IPS-11a (cell line): ENCODE results near the gene MTCP1.

ENCODE experiments used
- H3K4me3 ChIP-seq: one replicate; pipeline ENCODE4 v1.5.1; 2013; ENCODE audit warnings: low read depth, low read length, control low read depth

The MTCP1 gene

DNA sequence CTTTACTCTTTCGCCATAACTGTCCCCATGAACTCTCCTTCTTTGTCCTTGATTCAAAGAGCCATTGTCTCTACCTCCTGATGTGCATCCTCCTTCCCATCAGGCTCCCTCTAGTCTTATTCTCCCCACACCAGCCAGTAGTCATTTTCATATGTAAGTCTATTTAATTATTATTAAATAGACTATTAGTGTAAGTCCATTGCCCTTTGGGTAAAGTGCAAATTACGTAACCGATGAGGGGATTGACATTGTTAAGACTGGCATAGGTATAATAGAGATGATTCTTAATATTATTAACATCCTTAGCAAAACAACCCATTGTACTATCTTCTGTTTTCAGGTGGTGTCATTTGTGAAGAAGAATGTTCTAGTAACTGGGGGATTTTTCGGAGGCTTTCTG, 16.7 kb downstream of the MTCP1 start:
- H3K4me3 ChIP-seq = no peak overlapping the region

GRCh38 chrX:155053656-155054055, 17.3 kb downstream of the MTCP1 start:
- no peak overlapping the region for H3K4me3 ChIP-seq

DNA sequence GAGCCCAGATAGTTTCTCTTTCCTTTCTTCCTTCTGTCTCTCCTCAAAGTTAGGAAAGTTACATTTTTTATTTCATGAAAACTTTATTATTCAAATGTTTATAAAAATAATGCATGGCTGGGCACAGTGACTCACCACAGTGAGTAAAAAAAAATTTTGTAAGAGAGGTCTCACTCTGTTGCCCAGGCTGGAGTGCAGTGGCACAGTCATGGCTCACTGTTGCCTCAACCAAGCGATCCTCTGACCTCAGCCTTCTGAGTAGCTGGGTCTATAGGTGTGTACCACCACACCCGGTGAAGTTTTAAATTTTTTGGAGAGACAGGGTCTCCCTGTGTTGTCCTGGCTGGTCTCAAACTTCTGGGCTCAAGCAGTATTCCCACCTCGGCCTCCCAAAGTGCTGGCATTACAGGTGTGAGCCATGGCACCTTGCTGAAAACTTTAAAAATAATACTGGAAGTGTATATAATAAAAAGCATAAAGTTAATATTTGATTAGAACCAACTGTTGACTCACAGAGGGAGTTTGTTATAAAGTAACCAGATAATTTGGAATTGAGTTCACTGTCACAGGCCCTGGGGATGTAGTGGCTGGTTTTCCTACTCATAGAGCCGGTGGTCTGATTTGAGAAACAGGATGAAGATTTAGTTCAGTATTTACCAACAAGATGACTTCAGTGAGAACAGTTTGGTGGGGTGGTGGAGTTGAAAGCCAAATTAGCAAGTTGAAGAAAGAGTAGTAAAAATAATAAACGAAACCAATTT, 18.0 kb downstream of the MTCP1 start:
- no peak overlapping the region for H3K4me3 ChIP-seq

- H3K4me3 ChIP-seq = no peak overlapping the region
Measured at GRCh38 chrX:155048977-155049619, 21.8 kb downstream of the MTCP1 start.

GRCh38 chrX:155046811-155047528, 24.0 kb downstream of the MTCP1 start:
- no peak overlapping the region for H3K4me3 ChIP-seq

DNA sequence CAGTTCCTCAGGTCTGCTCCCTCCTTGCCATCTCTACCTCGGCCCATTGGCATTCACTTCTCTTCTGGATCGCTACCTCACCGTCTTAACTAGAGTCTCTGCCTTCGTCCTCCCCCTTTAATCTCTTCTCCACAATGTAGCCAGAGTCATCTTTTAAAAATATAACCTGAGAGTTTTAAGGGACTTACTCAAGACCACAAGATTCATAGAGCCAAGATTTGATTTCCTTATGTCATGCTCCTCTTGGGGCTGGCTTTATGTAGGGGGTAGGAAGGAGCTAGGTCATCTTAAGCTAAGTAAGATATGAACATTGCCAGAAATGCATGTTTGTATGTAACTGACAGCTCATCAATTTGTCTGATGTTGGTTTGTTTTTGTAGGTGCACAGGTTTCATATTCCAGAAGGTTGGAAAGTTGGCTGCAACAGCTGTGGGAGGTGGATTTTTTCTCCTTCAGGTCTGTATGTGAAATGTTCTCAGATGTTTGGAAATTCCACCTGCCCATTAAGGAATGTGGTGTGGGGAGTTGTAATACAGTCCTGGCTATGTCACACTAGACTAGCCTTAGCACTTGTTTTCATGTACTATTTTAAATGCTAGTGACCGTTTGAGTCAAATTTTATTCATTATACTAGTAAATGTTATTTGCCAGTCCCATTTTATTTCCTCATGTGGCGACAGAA, 24.7 kb downstream of the MTCP1 start:
- H3K4me3 ChIP-seq = no peak overlapping the region

DNA sequence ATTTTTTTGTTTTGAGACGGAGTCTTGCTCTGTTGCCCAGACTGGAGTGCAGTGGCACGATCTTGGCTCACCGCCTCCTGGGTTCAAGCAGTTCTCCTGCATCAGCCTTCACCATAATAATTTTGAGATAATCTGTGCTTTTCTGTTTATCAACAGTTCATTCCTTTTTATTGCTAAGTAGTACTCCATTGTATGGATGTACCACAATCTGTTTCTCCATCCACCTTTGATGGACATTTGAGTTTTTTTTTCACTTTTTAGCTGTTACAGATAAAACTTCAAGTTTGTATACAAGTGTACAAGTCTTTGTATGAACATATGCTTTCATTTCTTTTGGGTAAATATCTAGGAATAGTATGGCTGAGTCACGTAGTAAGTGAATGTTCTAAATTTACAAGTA, 35.2 kb downstream of the MTCP1 start:
- no peak overlapping the region for H3K4me3 ChIP-seq

GRCh38 chrX:155031657-155032056, 39.3 kb downstream of the MTCP1 start:
- H3K4me3 ChIP-seq = no peak overlapping the region

DNA sequence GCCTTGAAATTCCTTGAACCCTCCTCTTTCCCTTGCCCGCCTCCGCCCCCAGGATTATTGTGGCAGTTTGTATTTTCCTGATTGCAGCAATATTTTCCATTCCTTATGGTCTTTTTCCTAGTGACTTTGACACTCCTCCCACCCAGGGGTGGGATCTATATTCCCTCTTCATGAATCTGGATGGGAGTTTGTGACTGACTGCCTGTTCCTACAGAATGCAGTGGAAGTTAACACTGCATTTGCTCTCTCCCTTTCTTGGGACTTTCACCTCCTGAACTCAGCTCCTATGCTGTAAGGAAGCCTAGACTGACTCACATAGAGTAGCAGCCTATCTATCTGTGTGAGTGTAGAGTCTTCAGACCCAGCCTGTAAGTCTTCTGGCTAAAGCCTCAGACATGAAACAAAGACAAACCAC, 42.1 kb downstream of the MTCP1 start:
- H3K4me3 ChIP-seq = no peak overlapping the region

- H3K4me3 ChIP-seq = no peak overlapping the region
Measured at GRCh38 chrX:155028129-155028528, 42.8 kb downstream of the MTCP1 start.

DNA sequence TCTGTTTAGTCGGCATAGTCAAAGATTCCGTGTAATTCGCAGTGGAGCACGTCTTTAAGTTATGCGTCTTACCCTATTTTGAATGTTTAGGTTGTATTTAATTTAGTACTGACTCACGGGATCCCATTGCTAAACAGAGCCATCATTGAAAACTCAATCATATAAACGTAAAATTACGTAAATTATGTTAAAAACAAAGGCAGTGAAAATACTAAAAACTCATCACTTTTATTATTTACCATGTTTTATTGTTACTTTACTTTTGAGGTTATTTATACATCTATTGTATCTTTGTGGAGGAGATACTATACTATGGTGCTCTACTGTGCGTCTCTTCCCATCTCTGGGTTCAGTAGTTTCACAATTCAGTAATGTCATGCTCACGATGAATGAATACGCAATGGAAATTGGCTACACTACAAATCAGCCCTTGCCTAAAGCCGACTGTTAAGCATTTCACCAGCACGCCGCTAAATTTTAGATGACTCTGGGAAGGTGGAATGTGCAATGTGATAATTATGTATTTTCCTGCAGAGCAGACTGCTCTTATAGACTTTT, 43.3 kb downstream of the MTCP1 start:
- H3K4me3 ChIP-seq = peak overlapping the region; percentile 63

DNA sequence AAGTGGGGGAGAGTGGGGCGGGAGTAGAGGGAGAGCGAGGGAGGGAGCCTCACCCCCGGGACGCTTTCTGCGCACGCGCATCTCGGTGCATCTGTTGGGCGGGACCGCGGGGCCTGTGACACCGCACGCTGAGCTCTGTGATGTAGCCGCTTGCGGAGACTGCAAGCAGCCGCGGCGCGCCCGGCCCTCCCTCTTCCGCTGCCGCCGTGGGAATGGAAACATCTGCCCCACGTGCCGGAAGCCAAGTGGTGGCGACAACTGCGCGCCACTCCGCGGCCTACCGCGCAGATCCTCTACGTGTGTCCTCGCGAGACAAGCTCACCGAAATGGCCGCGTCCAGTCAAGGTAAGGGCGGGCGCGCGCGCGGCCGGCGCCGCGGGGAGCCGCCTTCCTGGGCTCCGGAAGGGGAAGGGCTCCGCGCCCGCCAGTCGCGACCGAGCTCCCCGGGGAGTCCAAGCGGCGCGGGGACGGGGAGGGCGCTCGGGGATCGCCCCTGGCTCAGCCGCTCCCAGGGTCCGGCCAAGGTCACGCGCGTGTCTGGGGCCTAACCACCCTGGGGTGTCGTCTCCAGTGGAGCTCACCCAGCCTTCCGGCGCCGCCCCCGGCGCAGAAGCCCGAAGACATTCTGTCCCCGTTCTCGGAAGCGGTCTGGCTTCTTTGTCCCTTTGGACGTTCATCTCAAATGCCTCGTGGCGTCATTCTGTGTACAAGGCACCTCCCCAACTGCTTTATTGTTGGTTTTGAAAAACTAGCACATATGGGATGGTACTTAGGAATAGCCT, 44.0 kb downstream of the MTCP1 start, which contains the start of gene FUNDC2:
Gene FUNDC2, plus strand, starts transcription at position 118 of the 782 bp plus-strand sequence. Its CDS starts 95 bp downstream, at position 213.
- H3K4me3 ChIP-seq = peak within 1 kb of the TSS; percentile 63

DNA sequence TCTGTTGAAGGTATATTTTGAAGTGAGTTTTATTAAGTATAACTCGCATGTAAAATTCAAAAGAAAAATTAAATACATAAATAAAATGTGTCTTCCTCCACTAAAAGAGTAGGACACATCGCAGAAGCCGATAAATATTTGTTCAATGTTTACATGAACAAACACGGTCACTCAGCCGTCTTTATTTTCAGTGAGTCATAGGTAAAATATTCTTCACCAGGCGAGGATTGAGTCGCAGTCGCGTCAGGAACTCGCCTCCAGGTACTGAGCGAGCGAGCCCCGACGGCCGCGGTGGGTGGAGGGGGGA, 44.6 kb downstream of the MTCP1 start:
- H3K4me3 ChIP-seq = peak overlapping the region; percentile 39

GRCh38 chrX:155023907-155024833, 46.8 kb downstream of the MTCP1 start:
- no peak overlapping the region for H3K4me3 ChIP-seq

DNA sequence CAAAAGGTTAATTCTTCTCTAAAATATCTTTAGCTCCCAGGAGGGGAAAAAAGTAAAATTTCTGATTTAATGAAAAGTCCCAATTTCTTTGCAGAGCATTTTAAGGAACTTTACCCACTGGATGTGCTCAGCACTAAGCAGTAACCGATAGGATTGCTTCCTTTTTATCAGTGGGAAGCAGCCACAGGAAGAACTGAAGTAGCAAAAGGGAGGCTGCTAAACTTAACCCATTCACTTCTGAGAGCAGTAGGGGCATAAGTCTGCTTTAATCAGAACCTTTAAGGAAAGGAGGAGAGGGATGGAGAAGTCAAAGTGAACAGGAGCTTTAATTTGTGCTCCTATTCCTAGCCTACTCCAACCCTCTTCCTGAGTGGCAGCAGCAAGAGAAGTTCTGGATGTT, 48.4 kb downstream of the MTCP1 start, which contains the start of gene F8:
Gene F8, minus strand, starts transcription at position 139 of the 400 bp plus-strand sequence. CDS start 171 bp downstream, outside the sequence.
- H3K4me3 ChIP-seq = no peak within 1 kb of the TSS

GRCh38 chrX:155020591-155020990, 50.3 kb downstream of the MTCP1 start:
- H3K4me3 ChIP-seq = no peak overlapping the region
